Cerebellar cortex (tissue), 1 donor: ENCODE results near the gene PLA2G6.

Experiments
- DNase-seq: peaks from one replicate; pipeline ENCODE4 v3.0.0-alpha.2; 2015; ENCODE audit warnings: low spot score

Gene PLA2G6

GRCh38 chr22:38181453-38182200 is at the start of gene PLA2G6:
Gene PLA2G6, minus strand, starts transcription at chr22:38181830. Its CDS starts 12,404 bp downstream, at chr22:38169426.
- DNase-seq, result peak; percentile 99

- no peak for DNase-seq
Measured at GRCh38 chr22:38230916-38231315, 49.3 kb upstream of the PLA2G6 start.

- DNase-seq, result no peak
Measured at GRCh38 chr22:38230108-38230825, 48.6 kb upstream of the PLA2G6 start.

- DNase-seq, result no peak
Measured at GRCh38 chr22:38228873-38229740, 47.5 kb upstream of the PLA2G6 start.

- no peak for DNase-seq
Measured at GRCh38 chr22:38228326-38228872, 46.8 kb upstream of the PLA2G6 start.

- no peak for DNase-seq
Measured at GRCh38 chr22:38226853-38227649, 45.4 kb upstream of the PLA2G6 start.

- no peak for DNase-seq
Measured at GRCh38 chr22:38223289-38223960, 41.8 kb upstream of the PLA2G6 start.

- DNase-seq, result no peak
Measured at GRCh38 chr22:38222797-38223119, 41.1 kb upstream of the PLA2G6 start.

GRCh38 chr22:38221908-38222796 is 40.5 kb upstream of the PLA2G6 start:
- DNase-seq, result no peak

- DNase-seq, result no peak
Measured at GRCh38 chr22:38221407-38221806, 39.8 kb upstream of the PLA2G6 start.

- peak; percentile 50 for DNase-seq
Measured at GRCh38 chr22:38220653-38221386, 39.2 kb upstream of the PLA2G6 start.

GRCh38 chr22:38220163-38220562 is 38.5 kb upstream of the PLA2G6 start:
- DNase-seq, result no peak

GRCh38 chr22:38219632-38220031 is 38.0 kb upstream of the PLA2G6 start:
- DNase-seq, result peak; percentile 60

- no peak for DNase-seq
Measured at GRCh38 chr22:38218661-38219622, 37.3 kb upstream of the PLA2G6 start.

- no peak for DNase-seq
Measured at GRCh38 chr22:38215156-38216038, 33.8 kb upstream of the PLA2G6 start.

- DNase-seq, result peak; percentile 42
Measured at GRCh38 chr22:38214302-38215056, 32.8 kb upstream of the PLA2G6 start.
